ENCODE results near the gene P2RY1. TPM values are rescaled to one million over a fixed set of nuclear protein-coding genes. Genes with fewer than 3 reads are reported as not detected.

P2RY1 gene
- total and polyA plus RNA-seq, 9 of the 15 experiments (the other 6 are each of a cell fraction or from before 2014, with no cell fraction given) = 6.0 to 27.9 (median 18.4) TPM

GRCh38 chr3:152790651-152791387 is 44.1 kb upstream of the P2RY1 start:
- FAIRE-seq = no peak
- ChIA-PET CTCF (ENCODE audit: low intra/inter-chr PET ratio) (no interaction called here), POLR2A (interaction anchor here (0.8 kb wide), 1 partner anchor 118 kb away, joined by 3 read pairs; no protein-coding TSS in a partner anchor)
- no peak overlapping the region for H3K9ac ChIP-seq (ENCODE audit: insufficient read depth in 1 of 2, low read depth in 2 of 2, low read length in 2 of 2)
- BruUV-seq (replicated peaks) = no TSS peak
- H4K20me1 ChIP-seq (replicated peaks; ENCODE audit: control insufficient read depth, insufficient read depth, low read length) = no peaks in the 10 kb centered on the region
- peak overlapping the region; percentile 47; the same call in 1 of the 2 replicates for H2AFZ ChIP-seq (ENCODE audit: low read depth, low read length)
- H3K27ac ChIP-seq (ENCODE audit: extremely low read depth, low read depth, low read length) = no peak overlapping the region
- no peak overlapping the region for H3K4me2 ChIP-seq (ENCODE audit: insufficient read depth, low read length)
- peak in 1 of 4 experiments; percentile 11 for DNase-seq (ENCODE audit: extremely low read depth in 1 of 4, low spot score in 3 of 4)
- in situ Hi-C loops (cut with MboI) (no loop called here), intact Hi-C loops (cut with micrococcal nuclease) (no loop called here)
- H3K4me1 ChIP-seq (replicated peaks in 1 of 2; ENCODE audit: control insufficient read depth in 2 of 2, insufficient read depth in 2 of 2, low read length in 2 of 2) = 0 out of 5 replicates have a peak, but pooled peaks cover 0 to 2% of the 10 kb centered on the region in 2 experiments
- no peak for ATAC-seq
- no peaks in the 10 kb centered on the region for H3K36me3 ChIP-seq (ENCODE audit: control insufficient read depth, insufficient read depth, low read length)
- H3K4me3 ChIP-seq = no peak overlapping the region
- H3K9me3 ChIP-seq (replicated peaks; ENCODE audit: control insufficient read depth, insufficient read depth, low read depth, low read length) = peaks cover 4% of the 10 kb centered on the region; the same call in 1 of the 2 replicates
- 25% methylated on average over 5 of the region's 5 CpGs for WGBS (ENCODE audit: insufficient coverage, low coverage, missing lambda C conversion rate)
- no peaks in the 10 kb centered on the region for H3K9me1 ChIP-seq (ENCODE audit: control insufficient read depth, insufficient read depth, low read length)
- no peaks in the 10 kb centered on the region for H3K79me2 ChIP-seq (ENCODE audit: control insufficient read depth, insufficient read depth, low read length)
- no peaks in the 10 kb centered on the region for H3K27me3 ChIP-seq (ENCODE audit: control insufficient read depth in 2 of 2, insufficient read depth in 2 of 2, low read length in 2 of 2)
- TF ChIP-seq SPI1 (IDR thresholded peaks at IDR 0.05; ENCODE audit: borderline replicate concordance, low read depth, low read length) (no peak), HNRNPK (IDR thresholded peaks at IDR 0.05; ENCODE audit: low read depth, low read length, poor library complexity, severe bottlenecking) (no peak), HNRNPL (IDR thresholded peaks at IDR 0.05; ENCODE audit: low read depth, low read length) (no peak), SMARCA4 (IDR thresholded peaks at IDR 0.05) (peak; percentile 41; the same call in 1 of the 2 replicates), ZNF699 (CRISPR knock-in tag; IDR thresholded peaks at IDR 0.05; ENCODE audit: insufficient replicate concordance) (no peak), NFXL1 (CRISPR knock-in tag; IDR thresholded peaks at IDR 0.05) (no peak), CEBPZ (IDR thresholded peaks at IDR 0.05; ENCODE audit: borderline replicate concordance, low read depth, low read length) (no peak), HIVEP1 (CRISPR knock-in tag; IDR thresholded peaks at IDR 0.05) (no peak), CBFB (CRISPR knock-in tag; IDR thresholded peaks at IDR 0.05) (no peak), GATAD2B (IDR thresholded peaks at IDR 0.05; ENCODE audit: borderline replicate concordance) (no peak), RBFOX2 (IDR thresholded peaks at IDR 0.05; ENCODE audit: low read depth, low read length) (no peak), TRIM24 (IDR thresholded peaks at IDR 0.05) (no peak), PML (IDR thresholded peaks at IDR 0.05; ENCODE audit: low read length) (no peak), ZZZ3 (IDR thresholded peaks at IDR 0.05) (no peak)
- TF ChIP-seq, protein P1, sequence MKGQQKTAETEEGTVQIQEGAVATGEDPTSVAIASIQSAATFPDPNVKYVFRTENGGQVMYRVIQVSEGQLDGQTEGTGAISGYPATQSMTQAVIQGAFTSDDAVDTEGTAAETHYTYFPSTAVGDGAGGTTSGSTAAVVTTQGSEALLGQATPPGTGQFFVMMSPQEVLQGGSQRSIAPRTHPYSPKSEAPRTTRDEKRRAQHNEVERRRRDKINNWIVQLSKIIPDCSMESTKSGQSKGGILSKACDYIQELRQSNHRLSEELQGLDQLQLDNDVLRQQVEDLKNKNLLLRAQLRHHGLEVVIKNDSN (CRISPR knock-in tag; IDR thresholded peaks at IDR 0.05) = no peak
- TF ChIP-seq, protein P2, sequence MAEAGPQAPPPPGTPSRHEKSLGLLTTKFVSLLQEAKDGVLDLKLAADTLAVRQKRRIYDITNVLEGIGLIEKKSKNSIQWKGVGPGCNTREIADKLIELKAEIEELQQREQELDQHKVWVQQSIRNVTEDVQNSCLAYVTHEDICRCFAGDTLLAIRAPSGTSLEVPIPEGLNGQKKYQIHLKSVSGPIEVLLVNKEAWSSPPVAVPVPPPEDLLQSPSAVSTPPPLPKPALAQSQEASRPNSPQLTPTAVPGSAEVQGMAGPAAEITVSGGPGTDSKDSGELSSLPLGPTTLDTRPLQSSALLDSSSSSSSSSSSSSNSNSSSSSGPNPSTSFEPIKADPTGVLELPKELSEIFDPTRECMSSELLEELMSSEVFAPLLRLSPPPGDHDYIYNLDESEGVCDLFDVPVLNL (CRISPR knock-in tag; IDR thresholded peaks at IDR 0.05; ENCODE audit: low read depth) = no peak
